HG02970 (cell line): ENCODE results near the gene MAST3.

Experiments
- ATAC-seq: cut with Tn5 transposase; IDR thresholded peaks from one replicate; pipeline ENCODE4 v1.9.1; 2021; ENCODE audit warnings: mild to moderate bottlenecking, moderate library complexity, moderate number of reproducible peaks; ENCODE audit not compliant: unreplicated experiment, low FRiP score

Gene MAST3

GRCh38 chr19:18131841-18132596 is 34.4 kb downstream of the MAST3 start:
- no peak for ATAC-seq

- no peak for ATAC-seq
These were observed 38.4 kb downstream of the MAST3 start for GRCh38 chr19:18135712-18136584.

DNA sequence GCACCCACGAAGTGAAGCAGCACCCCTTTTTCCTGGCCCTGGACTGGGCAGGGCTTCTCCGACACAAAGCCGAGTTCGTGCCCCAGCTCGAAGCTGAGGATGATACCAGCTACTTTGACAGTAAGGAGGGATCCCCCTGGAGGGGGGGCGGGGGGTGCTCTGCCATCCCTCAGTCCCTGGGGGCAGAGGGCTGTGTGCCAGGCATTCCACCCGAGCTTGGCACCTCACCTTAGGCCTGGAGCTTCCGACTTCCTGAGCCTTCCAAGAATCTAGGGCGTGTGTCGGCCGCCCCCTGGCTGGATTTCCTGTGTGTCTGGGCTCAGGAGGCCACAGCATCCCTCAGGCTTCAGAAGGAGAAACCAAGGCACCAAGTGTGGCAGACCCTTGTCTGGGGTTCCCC is 39.7 kb downstream of the MAST3 start:
- ATAC-seq = no peak

- no peak for ATAC-seq
These were observed 40.2 kb downstream of the MAST3 start for GRCh38 chr19:18137657-18138339.

- ATAC-seq = no peak
These were observed 42.9 kb downstream of the MAST3 start for GRCh38 chr19:18140473-18140872.

GRCh38 chr19:18141031-18141430 is 43.5 kb downstream of the MAST3 start:
- ATAC-seq = no peak

- no peak for ATAC-seq
These were observed 46.3 kb downstream of the MAST3 start for GRCh38 chr19:18143902-18144301.

- ATAC-seq = no peak
These were observed 46.8 kb downstream of the MAST3 start for GRCh38 chr19:18144361-18144760.

- ATAC-seq = no peak
These were observed 47.3 kb downstream of the MAST3 start for GRCh38 chr19:18144906-18145305.

GRCh38 chr19:18145391-18145999 is 47.9 kb downstream of the MAST3 start:
- ATAC-seq = no peak

GRCh38 chr19:18147396-18147795 is 49.8 kb downstream of the MAST3 start:
- no peak for ATAC-seq

DNA sequence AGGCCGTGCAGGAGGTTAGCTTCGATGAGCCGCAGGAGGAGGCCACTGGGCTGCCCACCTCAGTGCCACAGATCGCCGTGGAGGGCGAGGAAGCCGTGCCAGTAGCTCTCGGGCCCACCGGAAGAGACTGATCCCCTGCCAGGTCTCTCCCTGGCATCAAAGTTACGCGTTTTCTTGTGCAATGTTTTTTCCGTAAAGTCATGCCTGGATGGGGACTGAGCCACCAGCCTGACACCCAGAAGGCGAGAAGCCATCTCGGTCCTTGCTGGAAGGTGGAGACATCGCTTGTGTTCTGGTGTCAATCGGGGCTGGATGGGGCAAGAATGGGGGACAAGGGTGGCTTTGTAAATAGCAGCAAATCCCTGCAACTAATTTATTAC is 52.0 kb downstream of the MAST3 start:
- ATAC-seq = no peak

DNA sequence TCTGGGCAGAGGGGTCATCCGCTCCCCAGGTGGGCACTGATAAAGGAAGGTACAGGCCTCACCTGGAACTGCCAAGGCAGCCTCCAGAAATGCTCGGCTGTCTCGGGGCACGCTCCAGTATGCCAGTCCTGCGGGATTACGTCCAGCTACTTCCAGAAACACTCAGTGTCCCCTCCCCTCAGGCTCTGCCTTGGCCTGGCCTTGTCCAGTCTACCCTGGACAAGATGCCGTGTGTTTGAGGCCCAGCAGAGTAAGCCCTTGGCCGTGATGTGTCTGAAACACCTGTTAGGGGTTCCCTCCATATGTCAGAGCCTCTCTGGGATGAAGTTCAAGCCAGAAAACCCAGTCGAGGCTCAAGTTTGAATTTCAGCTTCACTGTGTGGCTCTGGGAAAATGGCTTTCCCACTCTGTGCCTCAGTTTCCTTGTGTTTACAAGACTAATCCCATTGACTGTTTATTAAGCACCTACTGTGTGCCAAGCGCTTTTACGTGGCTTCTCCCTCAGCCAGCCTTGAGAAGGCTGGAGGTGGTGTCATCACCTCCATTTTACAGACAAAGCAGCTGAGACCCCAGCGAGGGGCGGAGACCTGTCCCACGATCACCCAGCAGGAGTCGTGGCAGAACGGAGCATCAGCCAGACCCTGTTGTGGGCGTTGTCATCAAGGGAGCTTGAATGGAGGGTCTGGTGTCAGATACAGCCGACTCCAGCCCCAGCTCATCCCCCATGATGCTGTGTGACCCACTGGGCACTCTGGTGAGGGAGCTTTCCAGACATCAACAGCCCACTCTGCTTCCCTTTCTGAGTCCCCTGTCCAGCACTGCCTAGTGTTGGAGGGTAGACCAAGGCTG is 53.4 kb downstream of the MAST3 start:
- no peak for ATAC-seq

GRCh38 chr19:18152442-18152816 is 54.9 kb downstream of the MAST3 start:
- ATAC-seq = peak; percentile 62

DNA sequence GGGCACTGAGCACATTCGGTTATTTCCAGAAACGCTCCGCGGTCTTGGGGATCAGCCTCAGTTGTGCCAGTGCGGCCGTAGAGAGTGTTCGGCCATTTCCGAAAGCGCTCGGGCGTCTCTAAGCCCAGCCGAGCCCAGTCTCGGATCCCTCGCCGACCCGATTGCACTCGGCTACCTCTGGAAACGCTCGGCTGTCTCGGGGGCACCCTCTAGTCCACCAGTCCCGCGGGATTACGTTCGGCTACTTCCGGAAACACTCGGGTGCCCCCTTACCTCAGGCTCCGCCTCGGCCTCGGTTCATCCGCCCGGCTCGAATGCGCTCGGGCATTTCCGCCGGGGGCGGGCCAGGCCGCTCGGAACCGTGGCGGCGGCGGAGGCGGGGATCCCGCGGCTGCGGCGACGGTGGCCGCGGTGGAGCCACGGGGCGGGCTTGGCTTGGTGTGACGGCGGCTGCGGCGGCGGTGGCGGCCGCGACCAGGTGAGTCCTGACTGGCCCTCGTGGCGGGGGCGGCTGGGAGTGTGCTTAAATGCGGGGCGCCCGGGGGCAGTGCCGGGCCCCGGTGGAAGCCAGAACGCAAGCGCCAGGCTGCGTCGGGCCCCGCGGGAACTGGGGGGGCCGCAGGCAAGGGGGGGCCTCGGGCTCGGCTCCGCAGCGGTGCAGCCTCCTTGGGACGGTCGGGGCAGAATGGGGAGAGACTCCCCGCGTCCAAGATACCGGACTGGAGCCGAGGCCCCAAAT is 55.4 kb downstream of the MAST3 start, which contains the start of gene PIK3R2:
PIK3R2 (plus strand) TSS at position 347 of the 739 bp plus-strand sequence. CDS start 2,717 bp downstream, outside the sequence.
- peak; percentile 69 for ATAC-seq

GRCh38 chr19:18153556-18154134 is 56.1 kb downstream of the MAST3 start:
- ATAC-seq = no peak

DNA sequence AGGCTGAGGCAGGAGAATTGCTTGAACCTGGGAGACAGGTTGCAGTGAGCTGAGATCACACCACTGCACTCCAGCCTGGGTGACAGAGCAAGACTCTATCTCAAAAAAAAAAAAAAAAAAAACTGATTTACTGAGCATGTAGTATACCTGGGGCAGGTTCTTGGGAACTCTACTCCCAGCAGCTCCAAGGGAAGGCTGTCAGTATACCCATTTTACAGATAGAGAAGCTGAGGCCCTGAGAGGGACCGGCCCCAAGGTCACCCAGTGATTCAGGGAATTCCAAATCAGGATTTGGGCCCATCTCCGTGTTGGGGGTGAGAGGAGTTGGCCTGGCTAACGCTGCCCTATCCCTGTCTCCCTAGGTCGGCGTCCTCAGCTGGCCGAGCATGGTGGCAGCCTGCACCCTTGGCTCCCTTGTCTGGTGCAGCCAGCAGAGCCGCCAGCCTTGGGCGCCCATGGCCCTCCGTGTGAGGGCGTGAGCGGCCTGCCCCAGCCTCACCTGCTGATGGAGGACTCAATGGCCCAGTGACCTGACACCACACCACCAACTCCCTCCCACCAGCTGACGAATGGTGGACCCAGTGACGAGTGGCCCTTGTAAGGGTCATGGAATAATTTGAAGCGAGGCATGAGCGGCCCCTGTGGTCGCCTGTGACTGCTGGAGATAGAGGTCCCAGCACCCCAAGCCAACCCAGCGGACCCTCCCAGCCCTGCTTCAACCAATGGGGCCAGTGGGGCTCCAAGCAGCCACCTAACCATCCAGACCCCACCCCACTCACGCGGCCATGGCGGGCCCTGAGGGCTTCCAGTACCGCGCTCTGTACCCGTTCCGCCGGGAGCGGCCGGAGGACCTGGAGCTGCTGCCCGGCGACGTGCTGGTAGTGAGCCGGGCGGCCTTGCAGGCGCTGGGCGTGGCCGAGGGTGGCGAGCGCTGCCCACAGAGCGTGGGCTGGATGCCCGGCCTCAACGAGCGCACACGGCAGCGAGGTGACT is 57.8 kb downstream of the MAST3 start:
- no peak for ATAC-seq

DNA sequence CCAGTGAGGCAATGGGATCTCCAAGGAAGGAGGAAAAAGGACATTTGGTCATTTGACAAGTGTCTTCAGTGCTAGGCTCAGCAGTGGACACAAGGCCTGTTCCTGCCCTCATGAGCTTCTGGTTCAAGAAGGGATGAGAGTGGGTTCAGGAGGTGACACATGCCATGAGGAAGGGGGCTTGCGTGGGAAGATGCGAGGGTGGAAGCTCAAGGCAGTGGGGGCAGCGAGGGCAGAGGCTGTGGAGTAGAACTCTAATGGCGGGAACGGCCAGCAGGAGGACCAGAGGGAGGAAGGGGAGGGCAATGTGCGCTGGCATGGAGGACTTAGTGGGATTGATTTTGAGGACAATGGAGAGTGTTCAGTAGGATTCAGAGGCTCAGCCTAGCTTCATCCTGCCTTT is 58.7 kb downstream of the MAST3 start:
- ATAC-seq = no peak
